NCI-H526 treated with DMSO at 0.1 percent for 48 hours (cell line): Measurements from ENCODE around the gene HENMT1.
A peak's percentile ranks its signal among the peaks of the same experiment; 100 is the strongest.
"Not testable (repeated sequence)": the region's sequence is repeated elsewhere in the genome, so short reads cannot be mapped to it uniquely, and the experiment has no call there.

ENCODE experiments used
- DNase-seq: peaks from one replicate; lab custom pipeline; 2025; lab: John Stamatoyannopoulos, UW

HENMT1 gene

GRCh38 chr1:108661030-108661609, at the start of gene HENMT1:
Gene HENMT1, minus strand, starts transcription at chr1:108661093. Its CDS starts 1,209 bp downstream, at chr1:108659884.
- peak; percentile 33 for DNase-seq

GRCh38 chr1:108708691-108709660, 48.1 kb upstream of the HENMT1 start:
- no peak for DNase-seq

GRCh38 chr1:108706643-108707042, 45.8 kb upstream of the HENMT1 start:
- DNase-seq = no peak

- no peak for DNase-seq
Observed at GRCh38 chr1:108704496-108704895, 43.6 kb upstream of the HENMT1 start.

- DNase-seq = no peak
Observed at GRCh38 chr1:108703939-108704338, 43.0 kb upstream of the HENMT1 start.

- not testable (repeated sequence) for DNase-seq
Observed at GRCh38 chr1:108702109-108702508, 41.2 kb upstream of the HENMT1 start.

GRCh38 chr1:108701176-108701849, 40.4 kb upstream of the HENMT1 start:
- DNase-seq = no peak

GRCh38 chr1:108699375-108700332, 38.8 kb upstream of the HENMT1 start:
- DNase-seq = no peak

- no peak for DNase-seq
Observed at GRCh38 chr1:108695535-108695934, 34.6 kb upstream of the HENMT1 start.

- DNase-seq = peak; percentile 79
Observed at GRCh38 chr1:108692724-108693655, 32.1 kb upstream of the HENMT1 start.

GRCh38 chr1:108691942-108692723, 31.2 kb upstream of the HENMT1 start, which contains the start of gene PRPF38B:
Gene PRPF38B, plus strand, starts transcription at chr1:108692310. Its CDS starts 282 bp downstream, at chr1:108692592.
- peak; percentile 85 for DNase-seq

GRCh38 chr1:108691128-108691941, 30.4 kb upstream of the HENMT1 start:
- no peak for DNase-seq

GRCh38 chr1:108686614-108687313, 25.9 kb upstream of the HENMT1 start:
- DNase-seq = no peak

- peak; percentile 75 for DNase-seq
Observed at GRCh38 chr1:108685529-108685928, 24.6 kb upstream of the HENMT1 start.

- DNase-seq = not testable (repeated sequence)
Observed at GRCh38 chr1:108681701-108682100, 20.8 kb upstream of the HENMT1 start.

- DNase-seq = no peak
Observed at GRCh38 chr1:108679586-108680213, 18.8 kb upstream of the HENMT1 start.

- DNase-seq = no peak
Observed at GRCh38 chr1:108678706-108679105, 17.8 kb upstream of the HENMT1 start.
